ENCODE data around the gene MRGPRX1.
"Not testable (repeated sequence)": the region's sequence is repeated elsewhere in the genome, so short reads cannot be mapped to it uniquely, and the experiment has no call there.

The MRGPRX1 gene

DNA sequence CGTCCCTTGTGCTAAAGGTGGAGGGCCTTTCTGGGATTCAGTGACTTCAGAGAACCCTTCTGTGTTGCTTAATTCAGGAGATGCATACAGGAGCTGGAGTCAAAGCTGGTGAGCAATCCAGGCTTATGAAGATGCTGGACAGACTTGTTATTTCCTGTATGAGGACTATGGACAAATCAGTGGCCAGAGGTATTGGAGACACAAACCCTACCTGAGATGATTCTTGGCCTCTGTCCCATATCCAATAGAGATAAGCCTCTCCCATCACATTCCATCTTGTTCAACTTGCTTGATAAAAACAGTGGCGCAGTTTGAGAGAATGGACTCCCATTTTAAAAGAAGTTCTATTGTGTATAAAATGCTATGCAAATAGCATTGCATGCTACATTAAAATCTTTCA, at the start of gene MRGPRX1:
Gene MRGPRX1, minus strand, starts transcription at position 101 of the 400 bp plus-strand sequence. CDS start 4,630 bp downstream, outside the sequence.
- no peak for DNase-seq

DNA sequence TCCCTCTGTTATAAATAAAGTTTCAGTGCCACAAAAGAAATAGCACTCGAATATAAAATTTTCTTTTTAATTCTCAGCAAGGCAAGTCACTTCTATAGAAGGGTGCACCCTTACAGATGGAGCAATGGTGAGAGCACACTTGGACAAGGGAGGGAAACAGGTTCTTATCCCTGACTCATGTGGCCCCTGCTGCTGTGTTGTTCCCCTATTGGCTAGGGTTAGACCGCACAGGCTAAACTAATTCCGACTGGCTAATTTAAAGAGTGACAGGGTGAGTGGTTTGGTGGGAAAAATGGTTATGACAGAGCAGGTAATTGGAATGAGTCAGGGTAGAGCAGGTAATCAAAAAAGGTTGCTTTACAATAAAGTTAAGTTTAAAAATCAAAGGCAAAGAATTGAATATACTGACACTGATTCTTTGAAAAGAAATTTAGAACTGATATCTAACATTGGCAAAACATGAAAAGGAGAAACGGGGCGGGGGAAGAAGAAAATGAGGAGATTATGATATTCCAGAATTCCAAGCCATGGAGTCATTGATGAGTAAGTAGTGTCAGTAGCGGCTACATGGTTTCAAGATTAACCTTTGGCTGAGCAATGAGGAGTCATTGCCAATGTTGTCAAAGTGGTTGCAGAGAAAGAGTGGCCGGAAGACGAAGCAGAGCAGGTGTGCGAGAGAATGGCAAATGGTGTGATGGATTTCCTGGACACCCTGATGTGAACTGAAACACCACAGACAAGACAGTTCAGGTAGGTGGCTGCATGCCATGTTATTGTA, 48.4 kb upstream of the MRGPRX1 start:
- no peak for DNase-seq

DNA sequence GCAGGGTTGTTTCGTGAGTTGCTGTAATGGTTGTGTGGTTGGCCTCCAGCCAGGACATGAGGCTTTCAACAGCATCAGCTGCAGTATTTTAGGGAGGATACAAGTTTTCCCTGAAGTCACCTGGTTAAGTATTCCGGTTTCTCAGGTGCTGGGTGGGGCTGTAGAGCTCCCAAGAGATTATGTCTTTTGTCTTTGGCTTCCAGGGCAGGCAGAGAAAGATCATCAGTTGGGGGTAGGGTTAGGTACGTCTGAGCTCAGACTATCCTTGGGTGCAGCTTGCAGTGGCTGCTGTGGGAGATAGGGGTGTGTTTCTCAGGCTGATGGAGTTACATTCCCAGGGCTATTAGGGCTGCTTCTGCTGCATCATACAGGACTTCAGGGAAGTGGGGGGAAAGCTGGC, 47.5 kb upstream of the MRGPRX1 start:
- no peak for DNase-seq

DNA sequence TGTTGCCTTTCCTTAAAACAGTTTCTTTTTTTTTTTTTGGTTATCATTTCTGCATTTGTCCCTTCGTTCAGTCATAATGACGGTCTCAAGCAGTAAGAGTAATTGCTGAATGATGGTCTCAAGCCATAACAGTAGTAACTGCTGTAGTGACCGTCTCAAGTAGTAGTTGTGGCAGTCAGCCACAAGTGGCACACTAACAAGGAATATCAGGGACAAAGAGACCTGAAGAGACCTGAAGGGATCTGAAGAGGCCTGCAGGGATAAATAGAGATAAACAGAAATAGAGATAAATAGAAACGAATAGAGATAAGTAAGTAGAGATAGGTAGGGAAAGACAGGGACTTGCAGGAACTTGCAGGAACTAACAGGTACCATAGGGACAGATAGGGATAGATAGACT, 42.7 kb upstream of the MRGPRX1 start:
- DNase-seq = no peak

DNA sequence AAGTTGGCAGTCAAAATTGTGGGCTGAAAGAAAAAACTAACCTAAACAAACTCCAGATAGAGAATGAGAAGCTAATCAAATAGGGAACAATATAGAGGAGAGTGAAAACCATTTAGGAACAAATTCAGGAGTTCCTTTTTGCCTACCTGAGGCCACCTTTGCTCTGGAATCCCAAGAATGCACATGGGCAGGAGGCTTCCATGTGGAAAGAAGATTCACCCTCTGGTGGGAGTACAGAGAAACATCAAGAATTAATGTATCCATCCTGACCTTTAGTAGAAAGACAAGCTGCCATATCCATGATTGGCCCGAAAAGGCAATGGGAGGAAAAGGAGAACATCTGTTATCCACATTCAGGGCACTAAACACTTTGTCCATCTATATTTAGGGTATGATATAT, 35.0 kb upstream of the MRGPRX1 start:
- DNase-seq = no peak

DNA sequence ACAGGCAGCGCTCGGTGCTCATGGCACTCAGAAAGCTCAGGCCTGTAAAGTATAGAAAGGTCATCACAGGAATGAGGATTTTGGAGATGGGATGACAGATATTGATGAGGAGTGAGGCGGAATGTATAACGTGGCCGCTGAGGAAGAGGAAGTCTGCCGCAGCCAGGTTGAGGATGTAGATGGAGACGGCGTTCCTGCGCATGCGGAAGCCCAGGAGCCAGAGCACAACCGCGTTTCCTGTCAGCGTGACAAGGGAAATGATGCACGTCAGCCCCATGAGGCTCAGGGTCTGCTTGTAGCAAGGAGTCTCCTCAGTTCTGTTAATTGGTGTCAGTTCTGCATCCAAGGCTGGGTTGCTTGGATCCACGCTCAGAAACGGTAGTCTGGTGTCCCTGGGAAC, 33.1 kb upstream of the MRGPRX1 start:
- DNase-seq = no peak

DNA sequence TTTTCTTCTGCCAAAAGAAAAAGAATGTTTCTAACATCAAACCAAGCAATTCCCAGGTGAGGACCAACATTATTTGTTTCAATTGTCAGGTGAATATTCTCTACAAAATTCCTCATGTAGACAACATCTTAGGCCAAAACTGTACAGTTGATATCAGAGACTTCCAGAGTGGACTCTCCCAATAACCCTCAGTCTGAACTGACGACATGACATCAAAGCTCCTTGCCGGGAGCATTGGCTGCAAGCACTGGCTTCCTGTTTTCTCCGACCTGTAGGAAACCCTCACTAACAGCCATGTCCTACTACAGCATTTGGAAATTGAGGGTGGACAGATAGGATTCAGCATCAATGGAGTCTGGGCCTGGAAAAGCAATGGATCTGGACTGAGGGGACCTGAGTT, 30.5 kb upstream of the MRGPRX1 start:
- DNase-seq = no peak

DNA sequence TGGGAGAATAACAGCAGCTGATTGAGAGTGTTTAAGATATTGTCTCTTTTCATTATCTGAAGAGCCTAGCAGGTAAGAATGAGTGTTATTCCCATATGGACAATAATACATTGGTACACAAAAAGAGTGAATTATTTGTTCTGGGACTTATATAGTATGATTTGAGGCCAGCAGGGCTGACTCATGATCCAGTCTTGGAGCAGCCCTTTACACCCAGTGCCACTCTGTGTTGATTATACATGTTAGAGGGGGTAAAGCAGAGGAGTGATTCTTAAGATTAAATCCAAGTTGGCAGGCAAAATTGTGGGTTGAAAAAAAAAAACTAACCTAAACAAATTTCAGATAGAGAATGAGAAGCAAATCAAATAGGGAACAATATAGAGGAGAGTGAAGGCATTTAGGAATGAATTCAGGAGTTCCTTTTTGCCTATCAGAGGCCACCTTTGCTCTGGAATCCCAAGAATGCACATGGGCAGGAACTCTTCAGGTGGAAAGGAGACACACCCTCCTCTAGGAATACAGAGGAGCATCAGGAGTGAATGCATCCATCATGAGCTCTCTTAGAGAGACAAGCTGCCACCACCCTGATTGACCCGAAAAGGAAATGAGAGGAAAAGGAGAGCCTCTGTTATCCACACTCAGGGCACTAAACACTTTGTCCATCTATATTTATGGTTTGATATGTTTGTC, 19.2 kb upstream of the MRGPRX1 start:
- no peak for DNase-seq

DNA sequence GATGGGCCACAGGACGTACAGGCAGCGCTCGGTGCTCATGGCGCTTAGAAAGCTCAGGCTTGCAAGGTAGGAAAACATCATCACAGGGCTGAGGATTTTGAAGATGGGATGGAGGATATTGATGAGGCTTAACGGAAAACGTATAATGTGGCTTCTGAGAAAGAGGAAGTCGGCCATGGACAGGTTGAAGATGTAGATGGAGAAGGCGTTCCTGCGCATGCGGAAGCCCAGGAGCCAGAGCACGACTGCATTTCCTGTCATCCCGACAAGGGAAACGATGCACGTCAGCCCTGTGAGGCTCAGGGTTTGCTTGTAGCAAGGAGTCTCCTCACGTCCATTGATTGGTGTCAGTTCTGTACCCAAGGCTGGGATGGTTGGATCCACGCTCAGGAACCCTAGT, 17.4 kb upstream of the MRGPRX1 start:
- DNase-seq = no peak

DNA sequence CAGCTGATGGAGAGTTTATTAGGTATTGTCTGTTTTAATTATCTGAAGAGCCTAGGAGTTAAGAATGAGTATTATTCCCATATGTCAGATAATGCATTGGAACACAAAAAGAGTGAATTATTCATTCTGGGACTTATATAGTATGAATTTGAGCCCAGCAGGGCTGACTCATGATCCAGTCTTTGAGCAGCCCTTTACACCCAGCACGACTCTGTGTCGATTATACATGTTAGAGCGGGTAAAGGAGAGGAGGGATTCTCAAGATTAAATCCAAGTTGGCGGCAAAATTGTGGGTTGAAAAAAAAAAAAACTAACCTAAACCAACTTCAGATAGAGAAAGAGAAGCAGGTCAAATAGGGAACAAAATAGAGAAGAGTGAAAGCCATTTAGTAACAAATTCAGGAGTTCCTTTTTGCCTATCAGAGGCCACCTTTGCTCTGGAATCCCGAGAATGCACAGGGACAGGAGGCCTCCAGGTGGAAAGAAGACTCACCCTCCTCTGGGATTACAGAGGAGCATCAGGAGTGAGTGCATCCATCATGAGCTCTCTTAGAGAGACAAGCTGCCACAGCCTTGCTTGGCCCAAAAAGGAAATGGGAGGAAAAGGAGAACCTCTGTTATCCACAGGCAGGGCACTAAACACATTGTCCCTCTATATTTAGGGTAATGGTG, 3.1 kb downstream of the MRGPRX1 start:
- no peak for DNase-seq

DNA sequence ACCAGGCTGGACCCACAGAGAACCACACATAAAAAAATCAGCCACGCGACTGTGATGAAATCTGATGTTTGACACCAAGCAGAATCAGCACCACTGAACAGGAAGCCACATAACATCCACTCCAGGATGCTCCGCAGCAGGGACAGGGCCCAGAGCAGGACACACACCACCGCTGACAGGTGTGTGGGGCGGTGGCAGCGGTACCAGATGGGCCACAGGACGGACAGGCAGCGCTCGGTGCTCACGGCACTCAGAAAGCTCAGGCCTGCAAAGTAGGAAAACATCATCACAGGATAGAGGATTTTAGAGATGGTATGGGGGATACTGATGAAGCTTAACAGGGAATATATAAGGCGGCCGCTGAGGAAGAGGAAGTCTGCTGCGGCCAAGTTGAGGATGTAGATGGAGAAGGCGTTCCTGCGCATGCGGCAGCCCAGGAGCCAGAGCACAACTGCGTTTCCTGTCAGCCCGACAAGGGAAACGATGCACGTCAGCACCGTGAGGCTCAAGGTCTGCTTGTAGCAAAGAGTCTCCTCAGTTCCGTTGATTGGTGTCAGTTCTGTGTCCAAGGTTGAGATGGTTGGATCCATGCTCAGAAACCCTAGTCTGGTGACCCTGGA, 4.9 kb downstream of the MRGPRX1 start:
- DNase-seq = no peak

DNA sequence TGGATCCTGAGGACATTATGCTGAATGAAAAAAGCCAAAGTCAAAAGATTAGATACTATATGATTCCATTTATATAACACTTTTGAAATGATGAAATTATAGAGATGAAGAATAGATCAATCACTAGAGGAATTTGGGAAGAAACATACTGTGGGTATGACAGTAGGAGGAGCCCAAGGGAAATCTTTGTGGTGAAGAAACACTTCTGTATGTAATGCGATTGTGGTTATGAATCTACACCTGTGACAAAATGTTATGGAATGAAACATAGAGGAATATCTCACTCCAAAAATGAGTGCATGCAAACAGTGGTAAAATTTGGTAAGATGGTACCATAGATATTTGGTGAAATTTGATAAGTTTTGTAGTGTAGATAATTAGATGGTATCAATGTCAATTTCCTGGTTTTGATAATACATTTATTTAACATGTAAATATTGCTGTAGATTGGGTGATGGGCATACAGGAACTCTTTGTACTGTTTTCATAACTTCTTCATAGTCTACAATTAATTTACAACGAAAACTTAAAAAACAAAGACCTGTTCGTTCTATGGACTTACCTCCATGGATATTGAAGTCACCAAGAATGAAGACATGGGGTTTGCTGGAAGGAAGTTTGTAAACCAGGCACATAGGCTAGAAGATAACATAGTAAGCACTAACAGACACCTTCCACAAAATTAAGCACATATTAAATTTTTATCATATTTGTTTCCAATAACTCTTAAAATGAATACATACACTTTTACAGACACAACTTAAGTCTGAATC, 11.5 kb downstream of the MRGPRX1 start:
- no peak for DNase-seq

DNA sequence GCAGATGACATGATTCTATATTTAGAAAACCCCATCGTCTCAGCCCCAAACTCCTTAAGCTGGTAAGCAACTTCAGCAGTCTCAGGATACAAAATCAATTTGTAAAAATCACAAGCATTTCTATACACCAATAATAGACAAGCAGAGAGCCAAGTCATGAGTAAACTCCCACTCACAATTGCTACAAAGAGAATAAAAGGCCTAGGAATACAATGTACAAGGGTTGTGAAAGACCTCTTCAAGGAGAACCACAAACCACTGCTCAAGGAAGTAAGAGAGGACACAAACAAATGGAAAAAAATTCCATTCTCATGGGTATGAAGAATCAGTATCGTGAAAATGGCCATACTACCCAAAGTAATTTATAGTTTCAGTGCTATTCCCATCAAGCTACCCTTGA, 13.8 kb downstream of the MRGPRX1 start:
- DNase-seq = not testable (repeated sequence)

DNA sequence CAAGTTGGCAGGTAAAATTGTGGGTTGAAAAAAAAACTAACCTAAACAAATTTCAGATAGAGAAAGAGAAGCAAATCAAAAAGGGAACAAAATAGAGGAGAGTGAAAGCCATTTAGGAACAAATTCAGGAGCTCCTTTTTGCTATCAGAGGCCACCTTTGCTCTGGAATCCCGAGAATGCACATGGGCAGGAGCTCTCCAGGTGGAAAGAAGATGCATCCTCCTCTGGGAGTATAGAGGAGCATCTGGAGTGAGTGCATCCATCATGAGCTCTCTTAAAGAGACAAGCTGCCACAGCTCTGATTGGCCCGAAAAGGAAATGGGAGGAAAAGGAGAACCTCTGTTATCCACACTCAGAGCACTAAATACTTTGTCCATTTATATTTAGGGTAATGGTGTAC, 26.3 kb downstream of the MRGPRX1 start:
- no peak for DNase-seq

DNA sequence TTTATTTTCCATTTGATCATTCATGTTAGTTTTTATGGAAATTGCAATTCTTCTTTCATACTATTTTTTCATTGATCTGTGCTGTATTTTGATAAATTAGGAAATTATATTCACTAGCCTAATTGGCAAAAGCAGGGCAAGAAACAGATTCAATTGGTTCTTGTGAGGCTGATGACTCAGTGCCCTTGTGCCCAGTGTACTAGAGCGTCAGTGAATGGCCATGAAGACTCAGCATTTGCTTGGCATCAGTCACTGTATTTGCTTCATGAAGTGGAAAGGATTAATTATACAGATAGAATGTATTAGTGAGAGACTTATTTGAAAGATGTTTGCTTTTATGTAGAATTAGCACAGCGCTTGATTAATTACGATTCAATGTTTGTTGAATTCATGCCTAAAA, 31.8 kb downstream of the MRGPRX1 start:
- no peak for DNase-seq

DNA sequence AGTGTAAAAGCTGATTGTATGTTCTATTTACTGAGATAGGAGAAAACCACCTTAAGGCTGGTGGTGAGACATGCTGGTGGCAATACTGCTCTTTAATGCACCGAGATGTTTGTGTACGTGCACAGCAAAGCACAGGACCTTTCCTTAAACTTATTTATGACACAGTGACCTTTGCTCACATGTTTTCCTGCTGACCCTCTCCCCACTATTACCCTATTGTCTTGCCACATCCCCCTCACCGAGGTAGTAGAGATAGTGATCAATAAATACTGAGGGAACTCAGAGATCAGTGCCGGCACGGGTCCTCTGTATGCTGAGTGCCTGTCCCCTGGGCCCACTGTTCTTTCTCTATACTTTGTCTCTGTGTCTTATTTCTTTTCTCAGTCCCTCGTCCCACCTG, 38.6 kb downstream of the MRGPRX1 start:
- DNase-seq = not testable (repeated sequence)

DNA sequence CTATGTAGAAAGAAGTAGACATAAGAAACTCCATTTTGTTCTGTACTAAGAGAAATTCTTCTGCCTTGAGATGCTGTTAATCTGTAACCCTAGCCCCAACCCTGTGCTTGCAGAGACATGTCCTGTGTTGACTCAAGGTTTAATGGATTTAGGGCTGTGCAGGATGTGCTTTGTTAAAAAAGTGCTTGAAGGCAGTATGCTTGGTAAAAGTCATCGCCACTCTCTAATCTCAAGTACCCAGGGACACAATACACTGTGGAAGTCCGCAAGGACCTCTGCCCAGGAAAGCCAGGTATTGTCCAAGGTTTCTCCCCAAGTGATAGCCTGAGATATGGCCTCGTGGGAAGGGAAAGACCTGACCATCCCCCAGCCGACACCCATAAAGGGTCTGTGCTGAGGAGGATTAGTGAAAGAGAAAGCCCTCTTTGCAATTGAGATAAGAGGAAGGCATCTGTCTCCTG, 39.0 kb downstream of the MRGPRX1 start:
- not testable (repeated sequence) for DNase-seq

DNA sequence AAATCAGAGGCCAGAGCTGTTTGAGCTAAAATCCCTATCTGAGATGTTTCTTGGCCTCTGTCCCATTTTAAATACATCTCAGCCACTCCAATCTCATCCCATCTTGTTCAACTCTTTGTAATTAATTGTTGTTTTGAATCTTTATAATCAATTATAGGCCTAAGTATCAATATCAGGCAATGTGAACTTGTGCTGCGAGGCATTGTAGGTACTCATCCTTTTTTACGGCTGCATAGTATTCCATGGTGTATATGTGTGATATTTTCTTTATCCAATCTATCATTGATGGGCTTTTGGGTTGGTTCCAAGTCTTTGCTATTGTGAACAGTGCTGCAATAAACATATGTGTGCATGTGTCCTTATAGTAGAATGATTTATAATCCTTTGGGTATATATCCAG, 47.5 kb downstream of the MRGPRX1 start:
- DNase-seq = not testable (repeated sequence)

DNA sequence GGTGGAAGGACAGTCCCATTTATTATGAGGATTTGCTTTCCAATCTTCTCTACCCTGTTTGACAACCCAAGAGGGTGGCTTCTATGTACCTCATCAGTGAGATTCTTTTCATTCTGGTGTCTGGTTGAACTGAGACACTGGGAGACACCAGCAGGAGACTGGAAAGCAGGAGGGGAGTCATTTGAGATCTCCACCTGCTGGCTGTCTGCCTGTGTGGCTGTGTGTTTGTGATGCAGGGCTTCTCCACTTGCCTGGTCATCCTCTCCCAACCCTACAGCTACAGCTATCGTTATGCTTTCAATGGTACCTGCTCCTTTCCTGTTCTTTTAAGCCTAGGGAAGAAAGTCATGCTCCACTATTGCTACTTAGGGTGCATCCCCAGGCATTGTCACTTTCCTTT, 48.6 kb downstream of the MRGPRX1 start:
- DNase-seq = no peak

Measured in NCI-H69 (cell line).